Endothelial cell of umbilical vein (primary cell): ENCODE measurements around the gene YY1.
"Not testable (repeated sequence)": the region's sequence is repeated elsewhere in the genome, so short reads cannot be mapped to it uniquely, and the experiment has no call there.

ENCODE experiments used
- CTCF ChIP-seq, 2 donors: IDR thresholded peaks; 1 replicate in 1 of 2; 2 replicates in 1 of 2; pipeline ENCODE4 v1.5.1; 2011; ENCODE audit warnings: low read length in 2 of 2, mild to moderate bottlenecking in 2 of 2, moderate library complexity in 2 of 2, control low read depth in 1 of 2, inconsistent platforms in 1 of 2, low read depth in 1 of 2; ENCODE audit not compliant: insufficient read depth in 1 of 2; ENCODE audit errors: extremely low read depth in 1 of 2
- EZH2 ChIP-seq: IDR thresholded peaks from 2 replicates; pipeline ENCODE4 v1.6.1; 2012; ENCODE audit warnings: borderline replicate concordance, low read depth, mild to moderate bottlenecking, moderate library complexity, low read length, inconsistent platforms; ENCODE audit not compliant: severe bottlenecking
- POLR2A ChIP-seq: IDR thresholded peaks from 2 replicates; pipeline ENCODE4 v1.6.1; 2012; ENCODE audit warnings: low read depth, mild to moderate bottlenecking, control low read depth, low read length
- POLR2AphosphoS5 ChIP-seq: IDR thresholded peaks from 2 replicates; pipeline ENCODE4 v1.6.1; 2012; ENCODE audit warnings: low read depth, mild to moderate bottlenecking, control low read depth, low read length, moderate library complexity; ENCODE audit not compliant: insufficient read depth

GRCh38 chr14:100283436-100283835 is 44.5 kb downstream of the YY1 start:
- TF ChIP-seq EZH2; CTCF (IDR thresholded peaks at IDR 0.05; ENCODE audit: extremely low read depth in 1 of 2, insufficient read depth in 1 of 2, low read depth in 1 of 2, low read length in 2 of 2); POLR2A; POLR2AphosphoS5: not testable (repeated sequence)
